ENCODE results near the gene PKN3. TPM values are rescaled to one million over a fixed set of nuclear protein-coding genes. Genes with fewer than 3 reads are reported as not detected.
A peak's percentile ranks its signal among the peaks of the same experiment; 100 is the strongest.

Gene PKN3
- total and polyA plus RNA-seq, 9 of the 15 experiments (the other 6 are each of a cell fraction or from before 2014, with no cell fraction given): 0.82 to 49.2 (median 19.7) TPM

DNA sequence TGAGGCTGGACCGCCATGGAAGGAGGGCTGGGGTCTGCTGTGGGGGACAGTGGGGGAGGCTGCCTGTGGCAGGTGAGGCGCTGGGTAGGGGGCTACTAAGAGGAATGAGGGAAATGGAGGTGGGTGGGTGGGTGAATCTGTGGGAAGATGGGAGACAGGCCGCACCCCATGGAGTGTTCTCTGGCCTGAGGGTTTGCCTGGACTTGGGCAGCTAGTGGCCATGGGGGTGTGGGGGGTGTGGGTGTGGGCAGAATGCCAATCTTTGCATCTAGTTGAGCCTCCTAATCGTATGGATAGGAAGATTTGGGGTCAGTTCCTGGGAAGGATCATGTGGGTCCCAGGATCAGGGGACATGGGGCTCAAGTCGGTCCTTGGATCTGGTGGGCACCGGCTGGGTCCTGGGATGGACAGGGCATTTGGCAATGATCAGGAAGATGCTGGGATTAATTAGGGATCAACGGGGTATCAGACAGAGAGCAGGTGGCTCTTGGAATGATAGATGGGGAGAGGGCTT is 21.1 kb downstream of the PKN3 start (continued):
- TF ChIP-seq FOXJ3 (CRISPR knock-in tag; IDR thresholded peaks at IDR 0.05) (no peak), ZNF57 (CRISPR knock-in tag; IDR thresholded peaks at IDR 0.05) (no peak), RAD51 (IDR thresholded peaks at IDR 0.05; ENCODE audit: borderline replicate concordance, low read depth) (no peak), EP400 (IDR thresholded peaks at IDR 0.05) (no peak), DNMT1 (IDR thresholded peaks at IDR 0.05) (no peak), POLR2G (IDR thresholded peaks at IDR 0.05; ENCODE audit: low read depth, low read length) (no peak), SMARCC2 (IDR thresholded peaks at IDR 0.05; ENCODE audit: low read depth) (no peak), NFIC (IDR thresholded peaks at IDR 0.05) (peak; percentile 87), EWSR1 (IDR thresholded peaks at IDR 0.05; ENCODE audit: borderline replicate concordance, low read depth, partially characterized antibody) (no peak), MYC (IDR thresholded peaks at IDR 0.05; ENCODE audit: low read depth, low read length) (no peak), MYC (CRISPR knock-in tag; IDR thresholded peaks at IDR 0.05; ENCODE audit: borderline replicate concordance, low read depth) (peak; percentile 18; the same call in 1 of the 2 replicates), ZNF212 (CRISPR knock-in tag; IDR thresholded peaks at IDR 0.05) (no peak)
- TF ChIP-seq, protein P1, sequence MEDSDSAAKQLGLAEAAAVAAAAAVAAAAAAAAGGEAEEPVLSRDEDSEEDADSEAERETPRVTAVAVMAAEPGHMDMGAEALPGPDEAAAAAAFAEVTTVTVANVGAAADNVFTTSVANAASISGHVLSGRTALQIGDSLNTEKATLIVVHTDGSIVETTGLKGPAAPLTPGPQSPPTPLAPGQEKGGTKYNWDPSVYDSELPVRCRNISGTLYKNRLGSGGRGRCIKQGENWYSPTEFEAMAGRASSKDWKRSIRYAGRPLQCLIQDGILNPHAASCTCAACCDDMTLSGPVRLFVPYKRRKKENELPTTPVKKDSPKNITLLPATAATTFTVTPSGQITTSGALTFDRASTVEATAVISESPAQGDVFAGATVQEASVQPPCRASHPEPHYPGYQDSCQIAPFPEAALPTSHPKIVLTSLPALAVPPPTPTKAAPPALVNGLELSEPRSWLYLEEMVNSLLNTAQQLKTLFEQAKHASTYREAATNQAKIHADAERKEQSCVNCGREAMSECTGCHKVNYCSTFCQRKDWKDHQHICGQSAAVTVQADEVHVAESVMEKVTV (CRISPR knock-in tag; IDR thresholded peaks at IDR 0.05): no peak
- TF ChIP-seq, protein P2, sequence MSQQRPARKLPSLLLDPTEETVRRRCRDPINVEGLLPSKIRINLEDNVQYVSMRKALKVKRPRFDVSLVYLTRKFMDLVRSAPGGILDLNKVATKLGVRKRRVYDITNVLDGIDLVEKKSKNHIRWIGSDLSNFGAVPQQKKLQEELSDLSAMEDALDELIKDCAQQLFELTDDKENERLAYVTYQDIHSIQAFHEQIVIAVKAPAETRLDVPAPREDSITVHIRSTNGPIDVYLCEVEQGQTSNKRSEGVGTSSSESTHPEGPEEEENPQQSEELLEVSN (IDR thresholded peaks at IDR 0.05; ENCODE audit: borderline replicate concordance in 1 of 2, extremely low read depth in 1 of 2, insufficient read depth in 1 of 2, insufficient read length in 1 of 2, low read depth in 1 of 2, low read length in 1 of 2, poor library complexity in 1 of 2, severe bottlenecking in 1 of 2): no peak
- TF ChIP-seq, protein P3, sequence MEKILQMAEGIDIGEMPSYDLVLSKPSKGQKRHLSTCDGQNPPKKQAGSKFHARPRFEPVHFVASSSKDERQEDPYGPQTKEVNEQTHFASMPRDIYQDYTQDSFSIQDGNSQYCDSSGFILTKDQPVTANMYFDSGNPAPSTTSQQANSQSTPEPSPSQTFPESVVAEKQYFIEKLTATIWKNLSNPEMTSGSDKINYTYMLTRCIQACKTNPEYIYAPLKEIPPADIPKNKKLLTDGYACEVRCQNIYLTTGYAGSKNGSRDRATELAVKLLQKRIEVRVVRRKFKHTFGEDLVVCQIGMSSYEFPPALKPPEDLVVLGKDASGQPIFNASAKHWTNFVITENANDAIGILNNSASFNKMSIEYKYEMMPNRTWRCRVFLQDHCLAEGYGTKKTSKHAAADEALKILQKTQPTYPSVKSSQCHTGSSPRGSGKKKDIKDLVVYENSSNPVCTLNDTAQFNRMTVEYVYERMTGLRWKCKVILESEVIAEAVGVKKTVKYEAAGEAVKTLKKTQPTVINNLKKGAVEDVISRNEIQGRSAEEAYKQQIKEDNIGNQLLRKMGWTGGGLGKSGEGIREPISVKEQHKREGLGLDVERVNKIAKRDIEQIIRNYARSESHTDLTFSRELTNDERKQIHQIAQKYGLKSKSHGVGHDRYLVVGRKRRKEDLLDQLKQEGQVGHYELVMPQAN (IDR thresholded peaks at IDR 0.05; ENCODE audit: borderline replicate concordance): peak; percentile 36; the same call in 1 of the 2 replicates
- TF ChIP-seq, protein P4, sequence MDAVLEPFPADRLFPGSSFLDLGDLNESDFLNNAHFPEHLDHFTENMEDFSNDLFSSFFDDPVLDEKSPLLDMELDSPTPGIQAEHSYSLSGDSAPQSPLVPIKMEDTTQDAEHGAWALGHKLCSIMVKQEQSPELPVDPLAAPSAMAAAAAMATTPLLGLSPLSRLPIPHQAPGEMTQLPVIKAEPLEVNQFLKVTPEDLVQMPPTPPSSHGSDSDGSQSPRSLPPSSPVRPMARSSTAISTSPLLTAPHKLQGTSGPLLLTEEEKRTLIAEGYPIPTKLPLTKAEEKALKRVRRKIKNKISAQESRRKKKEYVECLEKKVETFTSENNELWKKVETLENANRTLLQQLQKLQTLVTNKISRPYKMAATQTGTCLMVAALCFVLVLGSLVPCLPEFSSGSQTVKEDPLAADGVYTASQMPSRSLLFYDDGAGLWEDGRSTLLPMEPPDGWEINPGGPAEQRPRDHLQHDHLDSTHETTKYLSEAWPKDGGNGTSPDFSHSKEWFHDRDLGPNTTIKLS (IDR thresholded peaks at IDR 0.05; ENCODE audit: borderline replicate concordance, low read depth): no peak
- TF ChIP-seq, protein P5, sequence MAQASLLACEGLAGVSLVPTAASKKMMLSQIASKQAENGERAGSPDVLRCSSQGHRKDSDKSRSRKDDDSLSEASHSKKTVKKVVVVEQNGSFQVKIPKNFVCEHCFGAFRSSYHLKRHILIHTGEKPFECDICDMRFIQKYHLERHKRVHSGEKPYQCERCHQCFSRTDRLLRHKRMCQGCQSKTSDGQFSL (CRISPR knock-in tag; IDR thresholded peaks at IDR 0.05): peak; percentile 89
- TF ChIP-seq, protein P5 (tag; IDR thresholded peaks at IDR 0.05): peak in 1 of 2 experiments; percentile 58; a peak in 1 of 4 replicates
- TF ChIP-seq, protein P6, sequence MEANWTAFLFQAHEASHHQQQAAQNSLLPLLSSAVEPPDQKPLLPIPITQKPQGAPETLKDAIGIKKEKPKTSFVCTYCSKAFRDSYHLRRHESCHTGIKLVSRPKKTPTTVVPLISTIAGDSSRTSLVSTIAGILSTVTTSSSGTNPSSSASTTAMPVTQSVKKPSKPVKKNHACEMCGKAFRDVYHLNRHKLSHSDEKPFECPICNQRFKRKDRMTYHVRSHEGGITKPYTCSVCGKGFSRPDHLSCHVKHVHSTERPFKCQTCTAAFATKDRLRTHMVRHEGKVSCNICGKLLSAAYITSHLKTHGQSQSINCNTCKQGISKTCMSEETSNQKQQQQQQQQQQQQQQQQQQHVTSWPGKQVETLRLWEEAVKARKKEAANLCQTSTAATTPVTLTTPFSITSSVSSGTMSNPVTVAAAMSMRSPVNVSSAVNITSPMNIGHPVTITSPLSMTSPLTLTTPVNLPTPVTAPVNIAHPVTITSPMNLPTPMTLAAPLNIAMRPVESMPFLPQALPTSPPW (CRISPR knock-in tag; IDR thresholded peaks at IDR 0.05): no peak

All from K562 (cell line).